Activated CD8-positive, alpha-beta T cell treated with anti-CD3 and anti-CD28 coated beads, Interleukin-2, amount 10 ng/mL, durations not matched to agents 7 days and 5 days (primary cell): ENCODE data around the gene MRPL42. TPM values are rescaled to one million over a fixed set of nuclear protein-coding genes. Genes with fewer than 3 reads are reported as not detected.
"Not testable (repeated sequence)": the region's sequence is repeated elsewhere in the genome, so short reads cannot be mapped to it uniquely, and the experiment has no call there.

ENCODE experiments used
- ATAC-seq: fragments of 150-1000 bp; cut with Tn5 transposase; one replicate; pipeline ENCODE4 v1.10.0; 2021; ENCODE audit warnings: moderate library complexity
- CTCF ChIA-PET: fragments of 350-600 bp; sonication (Branson Sonifier 250); formaldehyde crosslinking; loops from one replicate; lab custom pipeline; 2021; ENCODE audit warnings: antibody characterized with exemption; lab: Charles Lee
- POLR2A ChIA-PET: fragments of 350-600 bp; sonication (Branson Sonifier 250); formaldehyde crosslinking; loops from one replicate; lab custom pipeline; 2021; ENCODE audit warnings: antibody characterized with exemption; lab: Charles Lee
- DNase-seq: peaks from one replicate; pipeline ENCODE4 v3.0.0-alpha.2; 2020
- H3K27ac Mint-ChIP-seq: one replicate; pipeline ENCODE4 v1.8.0; 2021; ENCODE audit warnings: mild to moderate bottlenecking, mixed read lengths
- H3K27me3 Mint-ChIP-seq: one replicate; pipeline ENCODE4 v1.8.0; 2021; ENCODE audit warnings: low read depth, mixed read lengths
- H3K36me3 Mint-ChIP-seq: one replicate; pipeline ENCODE4 v1.8.0; 2021; ENCODE audit warnings: low read depth, mixed read lengths
- H3K4me1 Mint-ChIP-seq: one replicate; pipeline ENCODE4 v1.8.0; 2021; ENCODE audit warnings: low read depth, mixed read lengths
- H3K4me3 Mint-ChIP-seq: one replicate; pipeline ENCODE4 v1.8.0; 2021; ENCODE audit warnings: mild to moderate bottlenecking, mixed read lengths
- H3K9me3 Mint-ChIP-seq: one replicate; pipeline ENCODE4 v1.8.0; 2022; ENCODE audit warnings: mixed read lengths; ENCODE audit not compliant: insufficient read depth
- total RNA-seq, 2 experiments: library from RNA; stranded (reverse); gene quantifications; one replicate each; pipeline ENCODE4 v1.2.3, GENCODE V29; 2021

The MRPL42 gene
- total RNA-seq, 2 experiments from 2014 or later = 55.8 to 57.0 TPM

DNA sequence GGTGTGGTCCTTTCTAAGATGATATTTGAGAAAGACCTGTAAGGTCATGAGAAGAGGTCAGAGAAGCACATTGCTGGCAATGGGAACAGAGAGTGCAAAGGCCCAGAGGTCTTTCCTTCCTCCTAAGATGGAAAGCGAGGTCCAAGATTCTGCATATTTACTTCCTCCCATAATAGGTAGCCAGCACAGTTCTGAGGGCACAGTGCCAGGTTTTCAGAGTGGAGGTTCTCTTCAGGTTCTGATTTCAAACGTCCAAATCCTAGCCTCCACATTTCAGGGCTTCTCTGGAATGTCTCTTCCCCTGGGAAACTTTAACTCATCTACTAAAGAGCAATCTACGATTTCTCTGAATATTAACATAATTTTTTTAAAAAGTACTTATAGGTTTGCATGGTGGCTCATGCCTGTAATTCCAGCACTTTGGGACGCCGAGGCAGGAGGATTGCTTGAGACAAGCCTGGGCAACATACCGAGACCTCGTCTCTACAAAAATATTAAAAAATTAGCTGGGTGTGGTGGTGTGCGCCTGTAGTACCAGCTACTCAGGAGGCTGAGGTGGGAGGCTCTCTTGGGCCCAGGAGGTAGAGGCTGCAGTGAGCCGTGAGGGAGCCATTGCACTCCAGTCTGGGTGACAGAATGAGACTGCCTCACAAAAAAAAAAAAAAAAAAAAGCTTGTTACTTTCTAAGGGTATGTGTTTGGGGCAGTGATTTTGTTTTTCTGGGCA, 526 bp upstream of the MRPL42 start:
- H3K27ac Mint-ChIP-seq = peak overlapping the region; percentile 97

DNA sequence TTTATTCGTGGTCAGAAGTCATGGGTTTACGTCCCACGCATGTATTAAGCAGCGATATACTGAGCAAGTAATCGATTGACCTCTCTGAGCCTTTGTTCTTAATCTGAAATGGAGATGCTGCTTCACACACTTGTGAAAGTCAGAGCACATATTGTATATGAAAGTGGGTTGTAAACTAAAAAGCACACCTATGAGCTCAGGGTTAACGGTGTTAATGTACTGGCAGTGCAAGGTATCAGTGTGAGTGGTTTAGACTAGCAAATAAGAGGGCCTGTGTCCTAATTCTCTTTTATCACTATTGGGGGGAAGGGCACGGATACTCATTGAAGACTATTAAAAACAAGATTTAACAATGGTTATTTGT, 676 bp downstream of the MRPL42 start:
- peaks cover 30% of the 10 kb centered on the region for H3K4me1 Mint-ChIP-seq
- ChIA-PET CTCF (interaction anchor here (0.5 to 1.9 kb wide), 16 partner anchors 10 to 634 kb away, joined by 3 to 10 read pairs (median 4); no protein-coding TSS in a partner anchor), POLR2A (interaction anchor here (0.7 to 1.9 kb wide), 4 partner anchors 10 to 52 kb away, joined by 3 to 17 read pairs (median 3); partner anchors contain the start of gene UBE2N)
- peak overlapping the region; percentile 97 for H3K27ac Mint-ChIP-seq
- ATAC-seq (peak; percentile 21), DNase-seq (no peak)
- no peaks in the 10 kb centered on the region for H3K9me3 Mint-ChIP-seq
- H3K27me3 Mint-ChIP-seq = no peaks in the 10 kb centered on the region
- H3K4me3 Mint-ChIP-seq = peak overlapping the region; percentile 94
- peaks cover 14% of the 10 kb centered on the region for H3K36me3 Mint-ChIP-seq

More for the DNA sequence above, 526 bp upstream of the MRPL42 start:
- ATAC-seq (no peak), DNase-seq (no peak)
- CTCF ChIA-PET = interaction anchor here (1.0 to 1.9 kb wide), 7 partner anchors 20 to 635 kb away, joined by 3 to 10 read pairs (median 3); no protein-coding TSS in a partner anchor
- POLR2A ChIA-PET = interaction anchor here (1.9 kb wide), 1 partner anchor 25 kb away, joined by 17 read pairs; the partner anchor contains the start of gene UBE2N
- Mint-ChIP-seq H3K9me3 (no peaks in the 10 kb centered on the region), H3K4me1 (peaks cover 30% of the 10 kb centered on the region), H3K36me3 (peaks cover 14% of the 10 kb centered on the region), H3K4me3 (peak overlapping the region; percentile 94), H3K27me3 (no peaks in the 10 kb centered on the region)

DNA sequence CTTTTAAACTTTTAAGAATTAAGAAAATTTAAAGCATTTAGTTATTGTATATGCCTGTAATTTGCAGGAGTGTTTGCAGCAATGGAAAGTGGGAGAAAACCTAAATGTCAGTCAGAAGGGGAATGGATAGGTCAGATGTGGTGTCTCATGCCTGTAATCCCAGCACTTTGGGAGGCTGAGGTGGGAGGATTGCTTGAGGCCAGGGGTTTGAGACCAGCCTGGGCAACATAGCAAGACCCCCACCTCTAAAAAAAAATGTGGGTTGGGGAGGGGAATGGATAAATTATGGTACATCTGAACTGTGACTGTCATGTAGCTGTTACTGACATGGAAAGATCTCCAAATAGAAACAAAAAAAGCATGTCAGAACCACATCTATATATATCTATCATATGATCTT, 2.1 kb downstream of the MRPL42 start:
- DNase-seq = no peak
- ChIA-PET CTCF (interaction anchor here (0.6 kb wide), 1 partner anchor 11 kb away, joined by 3 read pairs; no protein-coding TSS in a partner anchor), POLR2A (no interaction called here)
- ATAC-seq = no peak
- no peaks in the 10 kb centered on the region for H3K27me3 Mint-ChIP-seq
- peaks cover 19% of the 10 kb centered on the region for H3K36me3 Mint-ChIP-seq
- H3K27ac Mint-ChIP-seq = no peak overlapping the region
- no peaks in the 10 kb centered on the region for H3K9me3 Mint-ChIP-seq
- no peak overlapping the region for H3K4me3 Mint-ChIP-seq
- H3K4me1 Mint-ChIP-seq = peaks cover 30% of the 10 kb centered on the region

DNA sequence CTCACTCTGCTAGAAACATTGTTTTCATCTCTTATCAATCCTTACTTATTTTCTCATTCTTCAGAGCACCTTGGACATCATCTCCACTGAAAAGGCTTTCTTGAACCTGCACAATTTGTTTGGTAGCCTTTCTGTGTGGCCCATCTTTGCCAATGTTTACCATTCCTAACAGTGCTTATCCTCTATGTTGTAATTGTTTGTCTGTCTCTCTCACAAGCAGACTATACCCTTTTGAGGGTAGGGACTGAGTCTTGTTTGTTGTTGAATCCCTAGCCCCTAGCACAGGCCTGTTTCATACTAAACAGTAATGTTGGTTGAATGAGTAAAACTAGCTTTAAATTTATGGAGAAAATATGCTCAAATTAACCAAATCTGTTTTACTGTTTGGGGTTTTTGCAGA, 9.2 kb downstream of the MRPL42 start:
- Mint-ChIP-seq H3K4me3 (no peak overlapping the region), H3K36me3 (peaks cover 21% of the 10 kb centered on the region), H3K4me1 (no peaks in the 10 kb centered on the region), H3K27me3 (no peaks in the 10 kb centered on the region), H3K27ac (no peak overlapping the region), H3K9me3 (no peaks in the 10 kb centered on the region)
- ChIA-PET CTCF (interaction anchor here (1.0 to 1.4 kb wide), 3 partner anchors 26 to 626 kb away, joined by 3 to 4 read pairs (median 3); no protein-coding TSS in a partner anchor), POLR2A (no interaction called here)
- ATAC-seq = no peak
- DNase-seq = no peak

DNA sequence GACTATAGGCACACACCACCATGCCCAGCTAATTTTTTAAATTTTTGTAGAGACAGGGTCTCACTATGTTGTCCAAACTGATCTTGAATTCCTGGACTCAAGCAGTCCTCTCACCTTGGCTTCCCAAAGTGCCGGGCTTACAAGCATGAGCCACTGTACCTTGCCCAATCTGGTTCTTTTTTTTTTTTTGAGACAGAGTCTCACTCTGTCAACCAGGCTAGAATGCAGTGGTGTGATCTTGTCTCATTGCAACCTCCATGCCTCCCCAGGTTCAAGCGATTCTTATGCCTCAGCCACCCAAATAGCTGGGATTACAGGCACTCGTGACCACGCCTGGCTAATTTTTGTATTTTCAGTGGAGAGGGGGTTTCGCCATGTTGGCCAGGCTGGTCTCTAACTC, 15.4 kb downstream of the MRPL42 start:
- CTCF ChIA-PET = interaction anchor here (1.8 kb wide), 1 partner anchor 20 kb away, joined by 10 read pairs; no protein-coding TSS in a partner anchor
- peaks cover 24% of the 10 kb centered on the region for H3K36me3 Mint-ChIP-seq
- H3K4me3 Mint-ChIP-seq = no peak overlapping the region
- no peak overlapping the region for H3K27ac Mint-ChIP-seq
- DNase-seq = no peak
- no peak for ATAC-seq
- POLR2A ChIA-PET = no interaction called here
- no peaks in the 10 kb centered on the region for H3K9me3 Mint-ChIP-seq
- no peaks in the 10 kb centered on the region for H3K4me1 Mint-ChIP-seq
- no peaks in the 10 kb centered on the region for H3K27me3 Mint-ChIP-seq

DNA sequence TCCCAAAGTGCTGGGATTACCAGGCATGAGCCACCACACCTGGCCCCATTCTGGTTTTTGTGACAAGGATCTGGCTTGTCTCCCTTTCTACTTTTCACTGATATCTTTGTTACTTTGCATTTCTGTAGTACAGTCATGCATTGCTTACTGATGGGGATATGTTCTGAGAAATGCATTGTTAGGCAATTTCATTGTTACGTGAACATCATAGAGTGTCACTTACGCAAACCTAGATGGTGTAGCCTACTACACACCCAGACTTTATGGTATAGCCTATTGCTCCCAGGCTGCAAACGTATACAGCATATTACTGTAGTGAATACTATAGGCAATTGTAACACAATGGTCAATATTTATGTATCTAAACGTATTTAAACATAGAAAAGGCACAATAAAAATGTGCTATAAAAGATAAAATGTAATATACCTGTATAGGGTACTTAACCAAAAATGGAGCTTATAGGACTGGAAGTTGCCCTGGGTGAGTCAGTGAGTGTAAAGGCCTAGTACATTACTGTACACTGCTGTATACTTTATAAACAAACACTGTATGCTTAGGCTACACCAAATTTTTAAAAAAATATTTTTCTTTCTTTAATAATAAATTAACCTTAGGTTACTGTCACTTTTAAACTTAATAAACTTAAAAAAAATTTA, 16.0 kb downstream of the MRPL42 start:
- Mint-ChIP-seq H3K4me3 (no peak overlapping the region), H3K27me3 (no peaks in the 10 kb centered on the region), H3K27ac (no peak overlapping the region), H3K9me3 (no peaks in the 10 kb centered on the region), H3K36me3 (peaks cover 25% of the 10 kb centered on the region), H3K4me1 (no peaks in the 10 kb centered on the region)
- ChIA-PET POLR2A (no interaction called here), CTCF (interaction anchor here (1.1 to 1.8 kb wide), 3 partner anchors 18 to 619 kb away, joined by 3 to 10 read pairs (median 6); no protein-coding TSS in a partner anchor)
- no peak for DNase-seq
- ATAC-seq = no peak

DNA sequence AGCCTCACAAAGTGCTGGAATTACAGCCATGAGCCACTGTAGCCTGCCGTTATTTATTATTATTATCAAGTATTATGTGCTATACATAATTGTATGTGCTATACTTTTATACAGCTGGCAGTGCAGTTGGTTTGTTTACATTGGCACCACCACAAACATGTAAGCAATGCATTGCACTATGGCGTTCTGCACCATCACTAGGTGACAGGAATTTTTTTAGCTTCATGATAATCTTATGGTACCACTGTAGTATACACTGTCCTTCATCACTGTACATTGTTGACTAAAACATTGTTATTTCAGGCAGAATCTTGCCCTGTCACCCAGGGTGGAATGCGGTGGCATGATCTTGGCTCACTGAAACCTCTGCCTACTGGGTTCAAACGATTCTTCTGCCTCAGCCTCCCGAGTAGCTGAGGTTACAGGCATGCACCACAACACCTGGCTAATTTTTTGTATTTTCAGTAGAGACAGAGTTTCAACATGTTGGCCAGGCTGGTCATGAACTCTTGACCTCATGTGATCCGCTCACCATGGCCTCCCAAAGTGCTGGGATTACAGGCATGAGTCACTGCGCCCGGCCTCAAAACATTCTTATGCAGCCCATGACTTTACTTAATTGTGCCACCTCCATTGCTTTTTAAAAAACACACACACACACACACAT, 17.1 kb downstream of the MRPL42 start:
- Mint-ChIP-seq H3K27me3 (no peaks in the 10 kb centered on the region), H3K27ac (no peak overlapping the region), H3K36me3 (peaks cover 28% of the 10 kb centered on the region), H3K9me3 (no peaks in the 10 kb centered on the region), H3K4me1 (no peaks in the 10 kb centered on the region), H3K4me3 (no peak overlapping the region)
- ChIA-PET CTCF (interaction anchor here (1.1 to 1.8 kb wide), 3 partner anchors 18 to 617 kb away, joined by 3 to 10 read pairs (median 6); no protein-coding TSS in a partner anchor), POLR2A (no interaction called here)
- ATAC-seq = no peak
- DNase-seq = no peak

DNA sequence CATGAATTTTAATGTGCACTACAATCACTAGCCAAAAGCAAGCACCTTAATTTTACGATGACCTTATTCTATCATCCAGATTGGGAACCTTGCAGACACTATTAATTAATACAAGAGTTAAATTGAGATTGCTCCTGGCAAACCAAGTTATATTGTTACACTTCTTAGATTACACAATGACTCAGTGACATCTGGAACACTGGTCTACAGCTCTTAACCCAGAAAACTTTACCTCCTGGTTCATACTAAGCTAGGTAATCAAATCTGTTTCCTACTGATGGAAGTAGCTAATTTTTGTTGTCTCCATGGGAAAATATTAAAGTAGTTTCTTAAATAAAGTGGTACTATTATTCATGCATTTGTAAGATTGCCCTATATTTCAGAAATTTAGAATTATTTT, 25.5 kb downstream of the MRPL42 start:
- H3K36me3 Mint-ChIP-seq = peaks cover 52% of the 10 kb centered on the region
- H3K4me3 Mint-ChIP-seq, ATAC-seq, H3K27ac Mint-ChIP-seq, CTCF ChIA-PET, H3K27me3 Mint-ChIP-seq, DNase-seq, H3K9me3 Mint-ChIP-seq, H3K4me1 Mint-ChIP-seq, POLR2A ChIA-PET: not testable (repeated sequence)

DNA sequence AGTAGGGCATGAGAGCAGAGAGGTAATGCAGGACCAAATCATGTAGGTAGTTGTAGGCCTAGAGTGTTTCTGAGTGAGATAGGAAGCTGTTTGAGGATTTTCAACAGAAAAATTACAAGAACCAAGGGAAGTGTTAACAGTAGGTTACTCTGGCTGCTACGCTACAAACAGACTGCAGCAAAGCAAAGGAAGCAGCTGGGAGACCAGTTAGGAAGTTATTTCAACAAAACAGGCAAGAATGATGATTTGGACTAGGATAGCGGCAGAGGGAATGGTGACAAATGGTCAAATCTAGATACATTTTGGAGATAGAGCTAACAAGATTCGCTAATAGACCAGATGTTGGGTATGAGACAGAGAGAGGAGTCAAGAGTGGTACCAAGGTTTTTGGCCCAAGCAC, 26.8 kb downstream of the MRPL42 start:
- peaks cover 48% of the 10 kb centered on the region for H3K36me3 Mint-ChIP-seq
- DNase-seq = no peak
- H3K27me3 Mint-ChIP-seq = no peaks in the 10 kb centered on the region
- no peak overlapping the region for H3K27ac Mint-ChIP-seq
- ATAC-seq = no peak
- peaks cover 9% of the 10 kb centered on the region for H3K4me1 Mint-ChIP-seq
- POLR2A ChIA-PET = interaction anchor here (0.7 kb wide), 1 partner anchor 13 kb away, joined by 3 read pairs; no protein-coding TSS in a partner anchor
- no peak overlapping the region for H3K4me3 Mint-ChIP-seq
- H3K9me3 Mint-ChIP-seq = no peaks in the 10 kb centered on the region
- CTCF ChIA-PET = interaction anchor here (1.2 to 3.2 kb wide), 2 partner anchors 75 to 608 kb away, joined by 3 to 23 read pairs; no protein-coding TSS in a partner anchor

DNA sequence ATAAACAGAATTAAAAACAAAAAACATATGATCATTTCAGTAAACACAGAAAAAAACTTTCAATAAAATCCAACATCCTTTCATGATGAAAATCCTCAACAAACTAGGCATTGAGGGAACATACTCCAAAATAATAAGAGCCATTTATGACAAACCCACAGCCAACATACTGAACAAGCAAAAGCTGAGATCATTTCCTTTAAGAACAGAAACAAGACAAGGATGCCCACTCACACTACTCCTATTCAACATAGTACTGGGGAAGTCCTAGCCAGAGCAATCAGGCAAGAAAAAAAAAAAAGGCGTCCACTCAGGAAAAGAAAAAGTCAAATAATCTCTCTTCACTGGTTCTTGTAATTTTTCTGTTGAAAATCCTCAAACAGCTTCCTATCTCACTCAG, 30.1 kb downstream of the MRPL42 start:
- Mint-ChIP-seq H3K9me3 (no peaks in the 10 kb centered on the region), H3K4me1 (peaks cover 9% of the 10 kb centered on the region), H3K36me3 (peaks cover 30% of the 10 kb centered on the region), H3K27ac (no peak overlapping the region), H3K4me3 (no peak overlapping the region), H3K27me3 (no peaks in the 10 kb centered on the region)
- DNase-seq = no peak
- ChIA-PET CTCF (interaction anchor here (3.2 kb wide), 1 partner anchor 604 kb away, joined by 23 read pairs; no protein-coding TSS in a partner anchor), POLR2A (no interaction called here)
- no peak for ATAC-seq

DNA sequence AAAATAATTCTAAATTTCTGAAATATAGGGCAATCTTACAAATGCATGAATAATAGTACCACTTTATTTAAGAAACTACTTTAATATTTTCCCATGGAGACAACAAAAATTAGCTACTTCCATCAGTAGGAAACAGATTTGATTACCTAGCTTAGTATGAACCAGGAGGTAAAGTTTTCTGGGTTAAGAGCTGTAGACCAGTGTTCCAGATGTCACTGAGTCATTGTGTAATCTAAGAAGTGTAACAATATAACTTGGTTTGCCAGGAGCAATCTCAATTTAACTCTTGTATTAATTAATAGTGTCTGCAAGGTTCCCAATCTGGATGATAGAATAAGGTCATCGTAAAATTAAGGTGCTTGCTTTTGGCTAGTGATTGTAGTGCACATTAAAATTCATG, 31.5 kb downstream of the MRPL42 start:
- ATAC-seq, DNase-seq, H3K4me3 Mint-ChIP-seq, H3K4me1 Mint-ChIP-seq, H3K27me3 Mint-ChIP-seq, H3K27ac Mint-ChIP-seq, H3K9me3 Mint-ChIP-seq, CTCF ChIA-PET: not testable (repeated sequence)
- POLR2A ChIA-PET = interaction anchor here (0.6 kb wide), 1 partner anchor 73 kb away, joined by 3 read pairs; no protein-coding TSS in a partner anchor
- H3K36me3 Mint-ChIP-seq = peaks cover 34% of the 10 kb centered on the region
